ENCODE results near the gene LDHD.

Gene LDHD

GRCh38 chr16:75063549-75064088 lies 53.0 kb downstream of the LDHD start:
- TF ChIP-seq CTCF (IDR thresholded peaks at IDR 0.05; ENCODE audit: low read depth, low read length) = no peak
- DNase-seq = no peak
- no peaks in the 10 kb centered on the region for H3K4me1 ChIP-seq
- H3K27me3 ChIP-seq = no peaks in the 10 kb centered on the region
- H3K36me3 ChIP-seq = no peaks in the 10 kb centered on the region
- H3K9me3 ChIP-seq = no peaks in the 10 kb centered on the region
- H3K4me3 ChIP-seq (ENCODE audit: low read depth, low read length) = no peak overlapping the region

- TF ChIP-seq CTCF (IDR thresholded peaks at IDR 0.05; ENCODE audit: low read depth, low read length) = no peak
- Histone ChIP-seq H3K4me1 (no peaks in the 10 kb centered on the region), H3K9me3 (no peaks in the 10 kb centered on the region), H3K4me3 (ENCODE audit: low read depth, low read length) (no peak overlapping the region), H3K27me3 (no peaks in the 10 kb centered on the region), H3K36me3 (no peaks in the 10 kb centered on the region)
- DNase-seq = no peak
Measured at GRCh38 chr16:75062976-75063346, 53.6 kb downstream of the LDHD start.

GRCh38 chr16:75062135-75062975 lies 54.2 kb downstream of the LDHD start:
- no peaks in the 10 kb centered on the region for H3K27me3 ChIP-seq
- no peaks in the 10 kb centered on the region for H3K4me1 ChIP-seq
- no peak overlapping the region for H3K4me3 ChIP-seq (ENCODE audit: low read depth, low read length)

More at GRCh38 chr16:75062135-75062975, 54.2 kb downstream of the LDHD start:
- H3K36me3 ChIP-seq = no peaks in the 10 kb centered on the region
- TF ChIP-seq CTCF (IDR thresholded peaks at IDR 0.05; ENCODE audit: low read depth, low read length) = no peak
- no peaks in the 10 kb centered on the region for H3K9me3 ChIP-seq
- no peak for DNase-seq
